ENCODE results near the gene GZF1.

DNA sequence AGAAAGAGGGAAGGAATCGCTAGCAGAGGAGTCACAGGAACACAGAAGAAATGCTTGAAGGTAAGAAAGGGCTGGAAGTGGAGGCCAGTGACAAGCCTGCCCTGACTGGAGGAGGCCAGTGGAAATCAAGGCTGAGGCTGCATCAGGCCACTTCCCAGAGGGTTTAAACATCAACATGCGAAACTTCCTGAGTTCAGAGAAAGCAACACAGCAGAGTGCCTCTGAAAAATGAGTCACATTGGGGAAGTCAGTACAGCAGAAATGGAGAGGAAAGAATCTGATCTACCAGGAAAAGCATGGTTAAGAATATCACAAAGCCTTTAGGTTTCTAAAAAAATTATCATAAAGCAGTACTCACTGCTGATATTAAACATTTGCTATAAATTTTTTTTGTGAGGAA lies 36.0 kb downstream of the GZF1 start:
- TF ChIP-seq, protein P1, sequence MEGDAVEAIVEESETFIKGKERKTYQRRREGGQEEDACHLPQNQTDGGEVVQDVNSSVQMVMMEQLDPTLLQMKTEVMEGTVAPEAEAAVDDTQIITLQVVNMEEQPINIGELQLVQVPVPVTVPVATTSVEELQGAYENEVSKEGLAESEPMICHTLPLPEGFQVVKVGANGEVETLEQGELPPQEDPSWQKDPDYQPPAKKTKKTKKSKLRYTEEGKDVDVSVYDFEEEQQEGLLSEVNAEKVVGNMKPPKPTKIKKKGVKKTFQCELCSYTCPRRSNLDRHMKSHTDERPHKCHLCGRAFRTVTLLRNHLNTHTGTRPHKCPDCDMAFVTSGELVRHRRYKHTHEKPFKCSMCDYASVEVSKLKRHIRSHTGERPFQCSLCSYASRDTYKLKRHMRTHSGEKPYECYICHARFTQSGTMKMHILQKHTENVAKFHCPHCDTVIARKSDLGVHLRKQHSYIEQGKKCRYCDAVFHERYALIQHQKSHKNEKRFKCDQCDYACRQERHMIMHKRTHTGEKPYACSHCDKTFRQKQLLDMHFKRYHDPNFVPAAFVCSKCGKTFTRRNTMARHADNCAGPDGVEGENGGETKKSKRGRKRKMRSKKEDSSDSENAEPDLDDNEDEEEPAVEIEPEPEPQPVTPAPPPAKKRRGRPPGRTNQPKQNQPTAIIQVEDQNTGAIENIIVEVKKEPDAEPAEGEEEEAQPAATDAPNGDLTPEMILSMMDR (IDR thresholded peaks at IDR 0.05), result no peak
- no peak for TF ChIP-seq POLR2A (IDR thresholded peaks at IDR 0.05; ENCODE audit: low read depth)
- TF ChIP-seq POLR2AphosphoS5 (IDR thresholded peaks at IDR 0.05), result no peak

Data from esophagus muscularis mucosa (tissue), 3 donors.